OCI-LY1 (cell line): Measurements from ENCODE around the gene UBE2G2.

Source experiments
- EZH2 ChIP-seq: fragments of 200-600 bp; sonication (generic), shearing (Covaris generic); IDR thresholded peaks from 2 replicates; pipeline ENCODE4 v1.8.0; 2017; ENCODE audit warnings: borderline replicate concordance, mixed run types, mild to moderate bottlenecking, antibody characterized with exemption, low read length, moderate library complexity, mixed read lengths
- TF ChIP-seq, protein P1 (sequence below): fragments of 200-600 bp; sonication (generic), shearing (Covaris generic); IDR thresholded peaks from 2 replicates; pipeline ENCODE4 v1.5.1; 2017; ENCODE audit warnings: mild to moderate bottlenecking, antibody characterized with exemption, low read length, moderate library complexity, mixed read lengths

GRCh38 chr21:44822484-44823178 is 21.0 kb upstream of the UBE2G2 start:
- no peak for TF ChIP-seq EZH2
- TF ChIP-seq, protein P1, sequence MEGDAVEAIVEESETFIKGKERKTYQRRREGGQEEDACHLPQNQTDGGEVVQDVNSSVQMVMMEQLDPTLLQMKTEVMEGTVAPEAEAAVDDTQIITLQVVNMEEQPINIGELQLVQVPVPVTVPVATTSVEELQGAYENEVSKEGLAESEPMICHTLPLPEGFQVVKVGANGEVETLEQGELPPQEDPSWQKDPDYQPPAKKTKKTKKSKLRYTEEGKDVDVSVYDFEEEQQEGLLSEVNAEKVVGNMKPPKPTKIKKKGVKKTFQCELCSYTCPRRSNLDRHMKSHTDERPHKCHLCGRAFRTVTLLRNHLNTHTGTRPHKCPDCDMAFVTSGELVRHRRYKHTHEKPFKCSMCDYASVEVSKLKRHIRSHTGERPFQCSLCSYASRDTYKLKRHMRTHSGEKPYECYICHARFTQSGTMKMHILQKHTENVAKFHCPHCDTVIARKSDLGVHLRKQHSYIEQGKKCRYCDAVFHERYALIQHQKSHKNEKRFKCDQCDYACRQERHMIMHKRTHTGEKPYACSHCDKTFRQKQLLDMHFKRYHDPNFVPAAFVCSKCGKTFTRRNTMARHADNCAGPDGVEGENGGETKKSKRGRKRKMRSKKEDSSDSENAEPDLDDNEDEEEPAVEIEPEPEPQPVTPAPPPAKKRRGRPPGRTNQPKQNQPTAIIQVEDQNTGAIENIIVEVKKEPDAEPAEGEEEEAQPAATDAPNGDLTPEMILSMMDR, result no peak
